HepG2 (cell line): ENCODE data around the gene SRBD1. TPM values are rescaled to one million over a fixed set of nuclear protein-coding genes. Genes with fewer than 3 reads are reported as not detected.

Experiments
- E2F1 ChIP-seq: sonication (generic); formaldehyde crosslinking; IDR thresholded peaks from 2 replicates; pipeline ENCODE4 v1.5.0; 2020; ENCODE audit warnings: missing genetic modification reagents
- EED ChIP-seq: sonication (generic); formaldehyde crosslinking; IDR thresholded peaks from 2 replicates; pipeline ENCODE4 v1.5.0; 2020; ENCODE audit warnings: mild to moderate bottlenecking, missing genetic modification reagents
- EZH2 ChIP-seq: conservative IDR thresholded peaks from 2 replicates; pipeline ENCODE4 v1.6.1; 2012; ENCODE audit warnings: mild to moderate bottlenecking, low read depth, low read length, moderate library complexity
- GPN1 ChIP-seq: sonication (generic); formaldehyde crosslinking; IDR thresholded peaks from 2 replicates; pipeline ENCODE4 v1.5.1; 2020; ENCODE audit warnings: missing genetic modification reagents, borderline replicate concordance
- HMG20B ChIP-seq: conservative IDR thresholded peaks from 2 replicates; pipeline ENCODE4 v1.6.1; 2016; ENCODE audit warnings: missing genetic modification reagents, missing compliant biosample characterization
- HMGXB4 ChIP-seq, 2 experiments: sonication (generic) in 1 of 2; formaldehyde crosslinking in 1 of 2; IDR thresholded peaks; 2 replicates each; pipeline versions ENCODE4 v1.4.0 to v1.6.1; 2018 to 2020; ENCODE audit warnings: missing genetic modification reagents in 2 of 2, borderline replicate concordance in 1 of 2, low read depth in 1 of 2, mild to moderate bottlenecking in 1 of 2, missing biosample characterization in 1 of 2
- HNRNPH1 ChIP-seq: fragments of 200-400 bp; formaldehyde crosslinking; optimal IDR thresholded peaks from 2 replicates; pipeline ENCODE3; 2017; ENCODE audit warnings: mild to moderate bottlenecking, low read depth, low read length
- HOXA9 ChIP-seq: sonication (generic); formaldehyde crosslinking; IDR thresholded peaks from 2 replicates; pipeline ENCODE4 v1.8.1; 2022; ENCODE audit warnings: missing genetic modification reagents, mild to moderate bottlenecking, moderate library complexity, borderline replicate concordance
- ISL2 ChIP-seq: sonication (generic); formaldehyde crosslinking; IDR thresholded peaks from 2 replicates; pipeline ENCODE4 v1.5.0; 2020; ENCODE audit warnings: missing genetic modification reagents
- KLF11 ChIP-seq: IDR thresholded peaks from 2 replicates; pipeline ENCODE4 v1.6.1; 2016; ENCODE audit warnings: missing compliant biosample characterization
- KLF12 ChIP-seq: sonication (generic); formaldehyde crosslinking; IDR thresholded peaks from 2 replicates; pipeline ENCODE4 v1.4.0; 2020; ENCODE audit warnings: missing genetic modification reagents, borderline replicate concordance
- KLF15 ChIP-seq: sonication (generic); formaldehyde crosslinking; IDR thresholded peaks from 2 replicates; pipeline ENCODE4 v1.8.1; 2023; ENCODE audit warnings: borderline replicate concordance, mild to moderate bottlenecking, inconsistent platforms, missing genetic modification reagents, mixed read lengths
- NFE2 ChIP-seq: sonication (generic); formaldehyde crosslinking; IDR thresholded peaks from 2 replicates; pipeline ENCODE4 v1.4.0; 2020; ENCODE audit warnings: missing genetic modification reagents
- RBM22 ChIP-seq: fragments of 200-400 bp; formaldehyde crosslinking; optimal IDR thresholded peaks from 2 replicates; pipeline ENCODE3; 2017; ENCODE audit warnings: mild to moderate bottlenecking, low read length, moderate library complexity
- RCOR2 ChIP-seq: IDR thresholded peaks from 2 replicates; pipeline ENCODE4 v1.6.1; 2016; ENCODE audit warnings: missing biosample characterization, missing genetic modification reagents
- SAFB2 ChIP-seq: sonication (generic); formaldehyde crosslinking; IDR thresholded peaks from 2 replicates; pipeline ENCODE4 v1.5.1; 2020; ENCODE audit warnings: missing genetic modification reagents, low read depth, mild to moderate bottlenecking, borderline replicate concordance
- SRY ChIP-seq: sonication (generic); formaldehyde crosslinking; IDR thresholded peaks from 2 replicates; pipeline ENCODE4 v1.8.0; 2022; ENCODE audit warnings: mild to moderate bottlenecking, missing genetic modification reagents
- THAP9 ChIP-seq: sonication (generic); formaldehyde crosslinking; IDR thresholded peaks from 2 replicates; pipeline ENCODE4; 2020; ENCODE audit warnings: missing genetic modification reagents, mild to moderate bottlenecking, borderline replicate concordance
- ZFAT ChIP-seq: sonication (generic); formaldehyde crosslinking; conservative IDR thresholded peaks from 2 replicates; pipeline ENCODE4 v1.8.1; 2023; ENCODE audit warnings: missing genetic modification reagents, inconsistent platforms
- ZMYM3 ChIP-seq: sonication (generic); formaldehyde crosslinking; IDR thresholded peaks from 2 replicates; pipeline ENCODE4 v1.5.1; 2020; ENCODE audit warnings: mild to moderate bottlenecking, missing genetic modification reagents
- ZNF143 ChIP-seq: sonication (generic); formaldehyde crosslinking; IDR thresholded peaks from 2 replicates; pipeline ENCODE4 v1.4.0; 2020; ENCODE audit warnings: missing genetic modification reagents
- polyA plus RNA-seq, 8 experiments: library from polyadenylated mRNA; depleted of rRNA in 3 of 8; stranded (reverse) in 7 of 8; unstranded in 1 of 8; fragments of >200 nt; fragmentation: Illumina TruSeq in 4 of 8; extraction: Trizol in 4 of 8; gene quantifications; 2 replicates each; pipeline versions ENCODE4 v1.2.1 to v1.2.3, GENCODE V29; 2011 to 2016; ENCODE audit warnings: low read depth in 4 of 8, missing spikeins in 1 of 8, mixed read lengths in 1 of 8; ENCODE audit not compliant: insufficient read depth in 1 of 8
- total RNA-seq, 5 experiments: library from RNA; depleted of rRNA; stranded (reverse); fragments of >200 nt; fragmentation: Illumina TruSeq; extraction: Trizol; gene quantifications; 2 replicates each; pipeline ENCODE4 v1.2.3, GENCODE V29; 2016; ENCODE audit warnings: low read depth in 1 of 5
- TF ChIP-seq, protein P1 (sequence below): IDR thresholded peaks from 2 replicates; pipeline ENCODE4 v1.6.1; 2016; ENCODE audit warnings: low read depth, control low read depth

SRBD1 gene
- total and polyA plus RNA-seq, 2 of the 13 experiments (the other 11 are each of a cell fraction or from before 2014, with no cell fraction given) = 3.2 to 23.9 TPM

DNA sequence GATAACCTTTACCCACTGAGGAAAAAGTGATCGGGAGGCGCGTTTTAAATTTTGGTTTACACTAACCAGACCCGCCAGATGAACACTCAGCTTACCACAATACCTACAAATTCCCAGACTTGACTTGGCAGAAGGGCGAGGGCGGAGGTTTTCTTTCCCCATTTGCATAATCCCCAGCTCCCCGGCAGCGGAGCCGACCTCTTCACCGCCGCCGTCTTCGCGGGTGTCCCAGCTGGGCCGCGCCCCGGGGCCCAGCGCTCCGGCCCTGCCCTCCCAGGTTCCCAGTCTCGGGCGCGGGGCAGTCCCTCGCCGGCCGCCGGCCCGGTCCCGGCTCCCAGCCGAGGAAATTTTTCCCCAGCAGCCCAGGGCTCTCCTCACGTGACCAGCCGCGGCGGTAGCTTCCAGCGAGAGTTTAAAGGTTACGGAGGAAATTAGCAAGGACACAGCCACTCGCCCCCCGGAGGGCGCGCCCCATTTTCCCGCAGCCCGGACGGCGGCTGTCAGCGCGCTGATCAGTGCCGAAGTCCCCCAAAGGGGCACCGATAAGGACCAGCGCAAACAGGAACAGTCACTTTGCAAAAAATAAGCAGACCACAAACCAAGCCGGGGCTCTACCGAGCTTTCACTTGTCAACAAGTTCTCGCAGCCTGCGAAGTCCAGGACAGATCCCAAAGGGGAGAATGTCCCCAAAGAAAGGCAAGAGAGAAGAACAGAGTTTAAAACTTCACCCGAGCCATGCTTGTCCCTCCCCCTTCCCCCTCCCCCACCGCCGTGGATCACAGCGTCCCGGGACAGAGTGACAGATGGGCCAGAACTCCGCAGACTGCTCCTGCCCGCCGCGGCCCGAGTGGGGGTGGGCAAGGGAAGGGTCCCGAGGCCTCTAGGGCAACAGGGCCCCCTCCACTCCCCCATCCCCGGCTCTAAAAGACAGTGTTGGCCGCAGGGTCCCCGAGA is 39.1 kb upstream of the SRBD1 start (continued):
- TF ChIP-seq HMGXB4 (CRISPR knock-in tag; IDR thresholded peaks at IDR 0.05; ENCODE audit: borderline replicate concordance in 1 of 2, low read depth in 1 of 2) (peak in 1 of 2 experiments; percentile 14; a peak in 1 of 4 replicates), RCOR2 (CRISPR knock-in tag) (no peak), RBM22 (peak; percentile 4), ZMYM3 (CRISPR knock-in tag) (no peak), NFE2 (CRISPR knock-in tag) (no peak), E2F1 (CRISPR knock-in tag) (no peak), THAP9 (CRISPR knock-in tag) (no peak; the same call in 1 of the 2 replicates), HNRNPH1 (no peak), SRY (CRISPR knock-in tag) (no peak), HOXA9 (0 out of 2 replicates have a peak, but pooled peaks have one; percentile 51), ZFAT (no peak), KLF12 (no peak), GPN1 (CRISPR knock-in tag) (no peak), KLF15 (no peak), KLF11 (CRISPR knock-in tag) (no peak), EZH2 (no peak), SAFB2 (CRISPR knock-in tag) (0 out of 2 replicates have a peak, but pooled peaks have one; percentile 12), ISL2 (CRISPR knock-in tag) (peak; percentile 19; the same call in 1 of the 2 replicates), EED (CRISPR knock-in tag) (no peak), HMG20B (no peak), ZNF143 (CRISPR knock-in tag) (peak; percentile 63; the same call in 1 of the 2 replicates)
- TF ChIP-seq, protein P1, sequence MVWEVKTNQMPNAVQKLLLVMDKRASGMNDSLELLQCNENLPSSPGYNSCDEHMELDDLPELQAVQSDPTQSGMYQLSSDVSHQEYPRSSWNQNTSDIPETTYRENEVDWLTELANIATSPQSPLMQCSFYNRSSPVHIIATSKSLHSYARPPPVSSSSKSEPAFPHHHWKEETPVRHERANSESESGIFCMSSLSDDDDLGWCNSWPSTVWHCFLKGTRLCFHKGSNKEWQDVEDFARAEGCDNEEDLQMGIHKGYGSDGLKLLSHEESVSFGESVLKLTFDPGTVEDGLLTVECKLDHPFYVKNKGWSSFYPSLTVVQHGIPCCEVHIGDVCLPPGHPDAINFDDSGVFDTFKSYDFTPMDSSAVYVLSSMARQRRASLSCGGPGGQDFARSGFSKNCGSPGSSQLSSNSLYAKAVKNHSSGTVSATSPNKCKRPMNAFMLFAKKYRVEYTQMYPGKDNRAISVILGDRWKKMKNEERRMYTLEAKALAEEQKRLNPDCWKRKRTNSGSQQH (CRISPR knock-in tag) = no peak
